Prostate gland (tissue), 2 donors: Measurements from ENCODE around the gene SLC22A13.
"Not testable (repeated sequence)": the region's sequence is repeated elsewhere in the genome, so short reads cannot be mapped to it uniquely, and the experiment has no call there.

ENCODE experiments used
- CTCF ChIP-seq, 4 experiments: fragments of 200-600 bp in 2 of 4; fragments of 450-650 bp in 2 of 4; sonication (generic) in 2 of 4; IDR thresholded peaks; 1 replicate in 3 of 4; 2 replicates in 1 of 4; pipeline ENCODE4 v1.5.1; 2016 to 2019; ENCODE audit warnings: antibody characterized with exemption in 4 of 4, mild to moderate bottlenecking in 2 of 4, moderate library complexity in 2 of 4
- POLR2AphosphoS5 ChIP-seq: sonication (generic); formaldehyde crosslinking; IDR thresholded peaks from one replicate; pipeline ENCODE4 v1.6.1; 2017; ENCODE audit warnings: antibody characterized with exemption

DNA sequence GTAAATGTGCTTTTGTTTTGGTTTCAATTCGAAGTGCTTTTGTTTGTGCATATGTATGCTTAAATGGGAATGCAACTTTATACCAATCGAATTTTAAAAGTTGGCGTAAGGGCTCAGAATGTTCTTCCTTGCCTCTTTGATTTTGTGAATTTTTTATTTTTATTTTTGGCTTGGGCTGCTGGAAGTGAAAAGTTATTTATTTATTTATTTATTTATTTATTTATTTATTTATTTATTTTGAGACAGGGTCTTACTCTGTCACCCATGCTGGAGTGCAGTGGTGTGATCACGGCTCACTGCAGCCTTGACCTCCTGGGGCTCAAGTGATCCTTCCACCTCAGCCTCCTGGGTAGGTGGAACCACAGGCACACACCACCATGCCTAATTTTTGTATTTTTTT lies 22.8 kb upstream of the SLC22A13 start:
- TF ChIP-seq CTCF (IDR thresholded peaks at IDR 0.05); POLR2AphosphoS5: not testable (repeated sequence)
